ENCODE results near the gene BMAL1.

The BMAL1 gene

DNA sequence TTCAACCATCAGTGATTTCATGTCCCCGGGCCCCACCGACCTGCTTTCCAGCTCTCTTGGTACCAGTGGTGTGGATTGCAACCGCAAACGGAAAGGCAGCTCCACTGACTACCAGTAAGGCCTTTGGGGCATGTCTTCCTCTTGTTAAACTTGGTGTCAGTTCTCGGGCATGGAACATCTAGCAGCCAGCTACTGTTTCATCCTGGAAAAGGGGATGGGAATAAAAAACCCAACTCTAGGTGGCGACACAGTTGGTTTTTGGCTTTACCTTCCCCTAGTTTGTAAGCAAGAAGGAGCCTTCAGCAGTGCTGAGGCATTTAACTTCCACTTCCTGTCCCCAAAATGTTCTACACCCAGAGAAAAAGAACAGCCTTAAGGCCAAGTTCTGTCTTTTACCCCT, 76.7 kb downstream of the BMAL1 start:
- no peak for DNase-seq (ENCODE audit: extremely low read depth, low read depth)
- no peak overlapping the region for H3K4me3 ChIP-seq (replicated peaks; ENCODE audit: low read depth, low read length)
- TF ChIP-seq, protein P1, sequence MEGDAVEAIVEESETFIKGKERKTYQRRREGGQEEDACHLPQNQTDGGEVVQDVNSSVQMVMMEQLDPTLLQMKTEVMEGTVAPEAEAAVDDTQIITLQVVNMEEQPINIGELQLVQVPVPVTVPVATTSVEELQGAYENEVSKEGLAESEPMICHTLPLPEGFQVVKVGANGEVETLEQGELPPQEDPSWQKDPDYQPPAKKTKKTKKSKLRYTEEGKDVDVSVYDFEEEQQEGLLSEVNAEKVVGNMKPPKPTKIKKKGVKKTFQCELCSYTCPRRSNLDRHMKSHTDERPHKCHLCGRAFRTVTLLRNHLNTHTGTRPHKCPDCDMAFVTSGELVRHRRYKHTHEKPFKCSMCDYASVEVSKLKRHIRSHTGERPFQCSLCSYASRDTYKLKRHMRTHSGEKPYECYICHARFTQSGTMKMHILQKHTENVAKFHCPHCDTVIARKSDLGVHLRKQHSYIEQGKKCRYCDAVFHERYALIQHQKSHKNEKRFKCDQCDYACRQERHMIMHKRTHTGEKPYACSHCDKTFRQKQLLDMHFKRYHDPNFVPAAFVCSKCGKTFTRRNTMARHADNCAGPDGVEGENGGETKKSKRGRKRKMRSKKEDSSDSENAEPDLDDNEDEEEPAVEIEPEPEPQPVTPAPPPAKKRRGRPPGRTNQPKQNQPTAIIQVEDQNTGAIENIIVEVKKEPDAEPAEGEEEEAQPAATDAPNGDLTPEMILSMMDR (IDR thresholded peaks at IDR 0.05; ENCODE audit: low read depth, low read length, missing control alignments), result peak; percentile 30

DNA sequence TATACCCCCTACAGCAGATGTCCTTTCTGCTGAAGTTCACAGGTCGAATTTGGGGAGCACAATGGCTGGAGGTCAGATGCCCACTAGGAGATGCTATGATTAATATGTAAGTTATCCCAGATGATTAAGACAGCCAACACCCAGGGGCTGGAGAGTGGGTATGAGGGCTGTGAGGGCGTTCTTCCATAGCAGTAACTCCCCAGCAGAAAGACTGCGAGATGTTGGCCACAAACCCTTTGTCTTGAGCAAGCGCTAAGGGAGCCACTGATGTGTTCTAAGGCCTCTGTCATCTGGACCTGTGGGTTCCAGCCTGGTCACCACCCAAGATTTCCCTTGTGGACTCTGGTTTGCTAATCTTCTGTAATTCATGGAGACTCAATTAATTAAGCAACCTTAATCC, 77.6 kb downstream of the BMAL1 start:
- TF ChIP-seq, protein P1 (IDR thresholded peaks at IDR 0.05; ENCODE audit: low read depth, low read length, missing control alignments), result no peak

DNA sequence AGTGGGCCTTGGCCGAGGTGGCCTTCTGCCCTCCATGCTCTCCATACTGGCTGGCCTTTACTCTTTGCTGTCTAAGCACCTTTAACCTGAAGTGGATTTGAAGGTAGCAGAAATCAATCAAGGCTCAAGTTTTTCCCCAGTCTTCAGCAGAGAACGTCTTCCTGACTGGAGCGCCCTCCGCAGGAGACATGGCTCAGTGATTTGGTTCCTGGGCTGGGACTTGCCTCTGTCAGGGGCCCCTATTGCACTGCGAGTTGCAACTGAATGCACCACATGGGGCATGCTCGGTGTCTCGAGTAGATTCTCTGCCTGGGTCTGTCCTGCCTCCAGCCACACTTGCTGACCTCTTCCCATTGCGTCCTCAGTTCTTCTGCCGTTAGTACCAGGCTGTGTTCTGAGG, 79.6 kb downstream of the BMAL1 start:
- no peak for DNase-seq (ENCODE audit: extremely low read depth, low read depth)
- TF ChIP-seq, protein P1 (IDR thresholded peaks at IDR 0.05; ENCODE audit: low read depth, low read length, missing control alignments), result no peak
- H3K4me3 ChIP-seq (replicated peaks; ENCODE audit: low read depth, low read length), result no peak overlapping the region

More for the DNA sequence above, 77.6 kb downstream of the BMAL1 start:
- no peak for DNase-seq (ENCODE audit: extremely low read depth, low read depth)
- H3K4me3 ChIP-seq (replicated peaks; ENCODE audit: low read depth, low read length), result no peak overlapping the region

DNA sequence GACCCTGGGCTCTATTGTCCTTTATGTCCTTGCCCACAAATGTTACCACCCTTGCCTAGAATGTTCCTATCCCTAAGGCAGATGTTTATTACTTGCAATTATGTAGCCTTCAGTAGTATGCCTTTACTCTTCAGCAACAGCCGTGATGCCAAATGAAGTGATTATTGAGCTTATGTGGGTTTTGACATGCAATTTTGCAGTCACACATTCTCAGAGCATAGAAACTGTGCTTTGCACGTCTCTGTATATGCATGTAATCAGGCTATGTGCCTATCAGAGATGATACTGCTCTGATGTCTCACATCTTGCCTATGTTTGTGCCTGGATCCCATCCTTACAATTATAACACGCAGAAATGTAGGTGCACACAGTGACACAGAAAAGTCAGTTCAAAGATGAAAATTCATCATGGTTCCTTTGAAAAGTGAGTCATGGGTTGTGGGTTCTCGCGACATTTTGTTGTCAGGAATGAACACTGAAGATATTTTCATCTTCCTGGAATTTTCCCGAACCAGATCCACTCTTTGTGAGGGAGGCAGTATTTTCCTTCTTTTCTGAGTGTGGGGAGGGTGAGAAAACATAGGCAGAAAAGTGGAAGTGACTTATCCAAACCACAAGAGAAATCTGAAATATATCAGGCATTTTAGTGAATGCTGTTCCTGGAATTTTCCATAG, 81.1 kb downstream of the BMAL1 start:
- DNase-seq (ENCODE audit: extremely low read depth, low read depth), result no peak
- H3K4me3 ChIP-seq (replicated peaks; ENCODE audit: low read depth, low read length), result no peak overlapping the region
- TF ChIP-seq, protein P1 (IDR thresholded peaks at IDR 0.05; ENCODE audit: low read depth, low read length, missing control alignments), result no peak

DNA sequence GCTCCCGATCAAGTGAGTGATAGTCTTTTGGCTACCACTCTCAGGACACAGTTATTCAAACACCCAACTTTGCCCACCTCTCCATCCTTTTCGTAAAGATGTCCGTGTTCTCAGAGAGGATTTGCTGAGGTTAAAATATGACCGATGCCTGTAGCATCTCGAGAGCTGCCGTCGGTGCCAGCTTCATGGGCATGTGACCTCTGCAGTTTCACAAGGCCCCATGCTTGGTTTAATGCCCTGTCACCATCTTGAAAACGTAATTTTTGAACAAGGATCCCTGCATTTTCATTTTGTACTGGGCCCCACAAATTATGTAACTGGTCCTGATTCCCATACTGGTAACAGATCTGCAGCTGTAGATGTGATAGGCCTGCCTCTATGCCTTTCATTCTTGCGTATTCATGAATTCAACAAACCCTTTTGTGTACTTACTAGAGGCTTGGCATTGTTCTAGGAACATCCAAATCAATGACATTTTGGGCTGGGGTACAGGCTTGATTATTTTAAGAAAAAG, 85.1 kb downstream of the BMAL1 start:
- no peak for DNase-seq (ENCODE audit: extremely low read depth, low read depth)
- H3K4me3 ChIP-seq (replicated peaks; ENCODE audit: low read depth, low read length), result no peak overlapping the region
- TF ChIP-seq, protein P1 (IDR thresholded peaks at IDR 0.05; ENCODE audit: low read depth, low read length, missing control alignments), result no peak

DNA sequence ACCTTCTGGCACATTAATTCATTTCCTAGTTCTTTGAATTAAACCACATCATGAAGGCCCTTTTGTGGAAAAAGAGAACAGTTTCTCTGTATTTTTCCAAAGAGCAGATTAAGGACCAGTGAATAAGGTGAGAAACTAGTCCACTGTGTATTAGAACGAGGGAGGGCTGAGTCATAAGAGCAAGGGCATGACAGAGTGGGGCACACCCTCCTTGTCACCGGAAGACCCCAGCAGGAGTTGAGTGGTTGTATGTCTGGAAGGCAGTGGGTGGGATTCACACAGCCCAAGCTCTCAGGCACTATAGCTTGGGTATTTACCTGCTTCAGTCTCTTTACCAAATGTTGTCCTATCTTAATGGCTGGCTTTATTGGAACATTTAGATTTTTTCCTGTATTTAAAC, 86.8 kb downstream of the BMAL1 start:
- TF ChIP-seq, protein P1 (IDR thresholded peaks at IDR 0.05; ENCODE audit: low read depth, low read length, missing control alignments), result no peak
- DNase-seq (ENCODE audit: extremely low read depth, low read depth), result no peak
- no peak overlapping the region for H3K4me3 ChIP-seq (replicated peaks; ENCODE audit: low read depth, low read length)

Measured in HFF-Myc (cell line).